HG03457 (cell line): ENCODE data around the gene ZC2HC1C.
"Not testable (repeated sequence)": the region's sequence is repeated elsewhere in the genome, so short reads cannot be mapped to it uniquely, and the experiment has no call there.

ENCODE experiments used
- ATAC-seq: cut with Tn5 transposase; IDR thresholded peaks from one replicate; pipeline ENCODE4 v1.9.1; 2021; ENCODE audit warnings: moderate number of reproducible peaks; ENCODE audit not compliant: unreplicated experiment

The ZC2HC1C gene

DNA sequence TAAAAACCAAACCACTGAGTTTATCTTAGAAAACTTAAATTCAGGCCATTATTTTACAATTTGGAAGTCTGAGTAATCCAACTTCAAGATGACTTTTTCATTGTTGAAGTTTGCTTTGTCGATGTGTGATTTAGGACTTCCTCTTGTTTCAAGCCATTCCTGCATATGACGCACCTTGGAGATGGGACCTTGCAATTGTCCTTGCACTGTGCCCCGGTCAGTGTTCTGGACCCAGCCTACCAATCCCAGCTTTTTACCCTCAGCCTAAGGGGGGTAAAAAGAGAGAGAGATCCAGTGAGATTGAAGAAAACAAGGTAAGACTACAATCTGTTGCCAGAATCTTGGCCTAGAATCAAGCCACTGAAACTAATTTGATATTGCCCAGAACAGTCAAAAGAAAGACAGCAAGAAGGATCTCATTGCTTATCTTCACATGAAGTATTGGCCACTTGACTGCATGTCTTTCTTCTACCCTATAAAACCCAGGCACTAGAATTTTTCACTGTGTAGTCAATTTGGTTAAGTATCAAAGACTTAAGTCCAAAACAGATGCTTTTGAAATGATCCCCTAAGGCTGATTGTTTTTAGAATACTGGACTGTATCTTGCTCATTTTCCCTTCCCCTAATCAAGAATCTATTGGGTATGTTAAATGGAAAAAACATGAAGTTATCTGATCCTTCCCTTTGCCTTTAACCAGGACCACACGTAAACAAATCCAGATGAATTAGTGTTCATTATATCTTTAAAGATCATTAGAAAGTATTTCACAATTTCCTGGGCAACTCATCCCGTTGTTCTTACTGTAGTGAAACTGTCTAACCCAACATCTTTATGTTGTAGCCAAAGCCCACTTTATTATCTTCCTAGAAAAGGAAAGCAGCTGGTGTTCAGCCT is 15.8 kb upstream of the ZC2HC1C start:
- no peak for ATAC-seq

DNA sequence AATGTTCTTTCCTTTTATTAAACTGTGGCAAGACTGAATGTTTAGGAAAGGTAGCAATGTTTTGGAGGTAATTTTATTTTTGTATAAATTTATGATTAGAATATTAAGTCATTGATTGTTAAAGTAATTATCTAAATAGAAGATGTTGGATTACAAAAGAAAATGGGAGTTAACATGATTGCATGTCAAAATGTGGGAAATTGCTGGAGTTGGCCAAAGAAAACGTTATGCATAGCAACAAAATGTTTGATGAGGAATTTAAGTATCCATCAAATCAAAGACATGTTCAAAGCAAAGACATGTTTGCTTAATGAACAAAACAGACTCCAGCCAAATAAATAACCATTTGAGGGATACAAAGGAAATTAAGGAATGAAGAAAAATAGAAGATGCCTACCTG is 15.0 kb upstream of the ZC2HC1C start:
- ATAC-seq: no peak

DNA sequence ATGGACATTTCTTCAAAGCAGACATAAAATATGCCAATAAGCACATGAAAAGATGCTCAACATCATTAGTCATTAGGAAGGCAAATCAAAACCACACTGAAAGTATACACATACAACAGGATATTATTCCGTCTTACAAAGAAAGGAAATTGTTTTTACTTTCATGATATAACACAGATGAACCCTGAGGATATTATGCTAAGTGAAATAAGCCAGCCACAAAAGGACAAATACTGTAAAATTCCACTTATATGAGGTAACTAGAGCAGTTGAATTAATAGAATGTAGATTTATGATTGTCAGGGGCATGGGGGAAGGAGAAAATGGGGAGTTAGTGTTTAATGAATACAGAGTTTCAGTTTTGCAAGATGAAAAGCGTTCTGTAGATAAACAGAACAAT is 9.8 kb upstream of the ZC2HC1C start:
- ATAC-seq: no peak

DNA sequence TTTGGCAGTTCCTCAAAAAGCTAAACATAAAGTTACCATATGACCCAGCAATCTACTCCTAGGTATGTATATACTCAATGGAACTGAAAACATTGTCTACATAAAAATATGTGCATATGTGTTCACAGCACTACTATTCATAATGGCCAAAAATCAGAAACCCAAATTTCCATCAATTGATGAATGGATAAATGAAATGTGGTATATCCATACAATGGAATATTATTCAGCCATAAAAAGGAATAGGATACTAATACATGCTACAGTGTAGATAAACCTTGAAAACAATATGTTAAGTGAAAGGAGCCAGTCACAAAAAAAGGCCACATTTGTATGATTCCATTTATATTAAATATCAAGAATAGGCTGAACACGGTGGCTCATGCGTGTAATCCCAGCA is 9.0 kb upstream of the ZC2HC1C start:
- no peak for ATAC-seq

DNA sequence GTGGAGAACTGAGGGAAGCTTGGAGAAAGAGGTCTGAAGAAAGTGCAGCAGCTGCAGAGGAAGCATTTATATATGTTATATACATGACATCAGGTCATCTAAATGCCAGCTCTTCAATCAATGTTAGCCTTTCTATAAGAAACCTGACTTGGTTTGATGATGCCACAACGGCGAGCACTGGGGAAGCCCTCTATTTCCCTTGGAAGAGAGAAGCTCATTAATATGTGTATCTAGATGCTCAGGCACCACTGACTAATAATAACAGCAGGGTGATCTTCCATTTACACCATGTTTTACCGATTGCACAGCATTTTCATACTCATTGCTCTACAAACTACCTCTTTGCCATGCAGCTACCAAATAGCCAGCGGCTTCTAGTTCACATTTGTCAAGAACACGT is 6.4 kb upstream of the ZC2HC1C start:
- ATAC-seq: no peak

DNA sequence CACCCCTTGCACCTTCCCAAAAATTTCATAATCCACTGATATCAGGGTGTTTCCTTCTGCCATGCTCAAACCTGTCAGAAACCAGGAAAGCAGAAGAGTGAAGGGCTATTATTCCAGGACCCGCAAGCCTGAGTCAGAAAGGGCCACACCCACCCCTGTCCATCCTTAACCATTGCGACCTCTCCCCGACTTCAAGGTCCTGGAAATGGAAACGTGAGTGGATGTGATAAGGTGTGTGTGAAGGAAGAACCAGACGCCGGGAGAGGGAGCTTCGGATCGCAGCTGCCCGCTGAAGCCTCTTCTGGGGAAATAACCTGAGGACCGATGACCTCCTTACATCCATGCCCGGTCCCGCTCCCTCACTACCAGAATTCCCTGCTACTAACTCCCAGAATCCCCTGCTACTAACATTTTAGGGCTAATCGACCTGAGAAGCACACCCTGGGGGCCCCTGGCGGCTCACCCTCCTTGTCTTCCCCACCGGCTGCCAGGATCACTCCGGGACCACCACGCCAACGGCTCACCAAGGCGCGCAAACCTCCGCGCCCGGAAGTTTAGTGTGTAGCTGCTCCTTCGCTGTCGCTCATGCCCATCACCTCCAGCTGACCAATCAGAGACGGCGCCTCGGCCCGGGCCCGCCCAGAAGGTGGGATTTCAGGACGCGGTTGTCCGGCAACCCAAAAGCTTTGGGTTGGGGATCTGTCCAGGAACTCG is 5.8 kb upstream of the ZC2HC1C start, which contains the start of gene ACYP1:
ACYP1 (minus strand) TSS at position 534 of the 714 bp plus-strand sequence; CDS start at position 63, 471 bp downstream.
- peak; percentile 91 for ATAC-seq

DNA sequence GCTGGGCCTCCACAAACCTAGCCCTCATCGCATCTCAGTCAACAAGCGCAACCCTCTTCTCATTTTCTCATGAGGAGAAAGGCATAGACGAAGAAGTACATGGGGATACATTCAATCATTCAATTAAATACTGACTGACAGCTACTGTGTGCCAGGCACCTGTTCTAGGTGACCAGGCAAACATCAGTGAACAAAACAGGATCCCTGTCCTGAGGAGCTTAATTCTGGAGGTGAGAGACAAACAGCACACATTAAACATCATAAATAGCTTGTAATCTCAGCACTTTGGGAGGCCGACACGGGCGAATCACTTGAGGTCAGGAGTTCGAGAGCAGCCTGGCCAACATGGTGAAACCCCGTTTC is 5.3 kb upstream of the ZC2HC1C start:
- peak; percentile 6 for ATAC-seq

DNA sequence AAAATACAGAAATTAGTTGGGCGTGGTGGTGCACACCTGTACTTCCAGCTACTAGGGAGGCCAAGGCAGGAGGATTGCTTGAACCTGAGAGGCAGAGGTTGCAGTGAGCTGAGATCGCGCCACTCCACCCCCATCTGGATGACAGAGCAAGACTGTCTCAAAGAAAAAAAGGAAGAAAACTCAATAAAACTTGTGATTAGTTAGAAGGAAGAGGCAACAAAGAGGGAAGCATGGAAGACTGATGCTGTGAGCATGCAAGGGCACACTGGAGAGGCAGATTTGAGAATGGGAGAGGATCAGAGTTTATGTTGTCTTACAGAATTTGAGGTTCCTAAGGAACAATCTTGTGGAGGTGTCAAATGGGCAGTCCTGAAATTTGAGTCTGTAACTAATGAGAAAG is 2.8 kb upstream of the ZC2HC1C start:
- no peak for ATAC-seq

DNA sequence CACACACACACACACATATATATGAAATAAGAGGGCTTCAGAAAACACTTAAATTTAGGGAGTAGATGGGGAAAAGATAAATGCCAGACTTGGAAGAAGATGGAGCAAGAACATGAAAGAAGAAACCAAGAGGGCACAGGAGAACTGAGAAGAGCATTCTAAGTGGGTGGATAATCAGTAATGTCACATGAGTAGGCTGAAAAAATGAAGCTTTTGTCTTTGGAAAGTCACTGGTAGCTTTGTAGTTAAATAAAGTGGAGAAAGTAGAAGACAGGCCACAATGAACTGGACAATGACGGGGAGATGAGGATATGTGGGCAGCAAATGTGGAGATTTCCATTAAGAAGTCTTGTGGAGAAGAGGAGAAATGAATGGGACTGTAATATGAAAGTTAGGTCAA is 2.2 kb upstream of the ZC2HC1C start:
- ATAC-seq: no peak

DNA sequence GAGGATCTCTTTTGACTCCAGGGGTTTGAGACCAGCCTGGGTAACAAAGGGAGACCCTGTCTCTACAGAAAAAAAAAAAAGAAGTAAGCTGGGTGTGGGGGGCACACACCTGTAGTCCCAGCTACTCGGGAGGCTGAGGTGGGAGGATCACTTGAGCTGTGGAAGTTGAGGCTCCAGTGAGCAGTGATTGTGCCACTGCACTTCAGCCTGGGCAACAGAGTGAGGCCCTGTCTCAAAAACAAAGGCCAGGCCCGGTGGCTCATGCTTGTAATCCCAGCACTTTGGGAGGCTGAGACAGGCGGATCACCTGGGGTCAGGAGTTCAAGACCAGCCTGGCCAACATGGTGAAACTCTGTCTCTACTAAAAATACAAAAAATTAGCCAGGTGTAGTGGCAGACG is 1.7 kb upstream of the ZC2HC1C start:
- not testable (repeated sequence) for ATAC-seq

DNA sequence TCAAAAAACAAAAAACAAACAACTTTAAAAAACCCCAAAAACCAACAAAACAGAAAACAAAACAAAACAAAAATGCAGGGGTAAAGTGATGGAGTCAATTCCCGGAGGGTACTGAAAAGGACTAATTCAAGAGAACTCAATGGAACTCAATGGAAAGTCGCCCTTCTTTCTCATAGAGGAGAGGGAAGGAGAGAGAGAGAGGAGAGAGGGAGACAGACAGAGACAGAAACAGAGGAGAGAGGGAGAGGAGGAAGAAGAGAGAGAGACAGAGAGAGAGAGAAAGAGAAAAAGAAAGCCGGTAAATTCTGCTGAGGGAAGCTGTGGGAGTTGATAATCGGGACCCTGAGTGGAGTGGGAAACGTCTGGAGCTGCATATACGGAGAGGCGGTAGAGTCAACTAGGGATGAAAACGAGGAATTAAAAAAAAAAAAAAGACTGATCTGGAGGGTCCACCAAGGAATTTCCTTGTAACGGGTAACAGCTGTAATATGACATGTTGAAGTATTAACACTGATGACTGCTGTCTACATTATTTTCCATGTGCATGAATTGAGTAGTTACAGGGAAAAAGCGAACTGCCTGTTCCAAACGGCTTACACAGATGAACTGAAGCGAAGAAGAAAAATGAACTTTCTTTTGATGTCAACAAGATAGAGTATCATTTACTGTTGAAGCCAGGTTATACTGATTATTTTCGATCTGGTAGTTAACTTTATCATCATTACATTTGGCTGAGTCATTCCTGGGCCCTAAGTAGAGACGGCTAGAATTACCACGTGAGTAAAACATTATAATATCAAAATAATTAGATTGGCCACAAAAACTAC is 934 bp upstream of the ZC2HC1C start:
- ATAC-seq: no peak

DNA sequence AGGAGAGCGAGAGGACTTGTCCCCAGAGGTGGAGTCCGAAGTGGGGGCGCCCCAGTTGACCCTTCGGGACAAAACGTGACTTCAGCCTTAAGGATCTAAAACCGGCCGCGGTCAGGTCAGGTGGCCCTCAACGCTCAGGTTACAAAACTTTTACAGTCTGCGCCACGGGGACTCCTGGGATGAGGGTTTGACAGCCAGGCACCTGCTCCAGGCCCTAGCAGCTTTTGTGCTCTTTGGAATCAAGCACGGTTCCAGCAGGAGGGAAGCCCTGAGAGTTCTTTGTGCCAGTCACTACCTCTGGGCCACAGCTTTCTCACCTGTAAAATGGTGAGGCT is 337 bp downstream of the ZC2HC1C start:
- ATAC-seq: no peak

DNA sequence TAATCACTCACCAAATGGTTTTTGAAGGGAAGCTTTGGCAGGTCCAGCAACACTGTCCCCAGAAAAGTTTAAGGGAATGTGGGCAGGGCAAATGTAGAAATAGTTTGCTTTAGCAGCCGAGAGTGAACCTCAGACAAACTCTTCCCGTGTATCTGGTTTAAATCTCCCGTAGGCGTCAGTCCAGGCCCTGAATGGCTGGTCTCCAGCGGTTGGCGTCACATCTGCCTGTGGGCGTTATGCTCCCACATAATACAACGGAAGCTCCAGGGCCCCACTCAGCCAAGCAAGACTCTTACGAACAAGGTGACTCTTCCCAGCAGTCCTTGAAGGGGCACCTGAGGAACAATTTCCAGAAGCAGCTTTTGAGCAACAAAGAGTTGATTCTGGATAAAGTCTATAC is 942 bp downstream of the ZC2HC1C start:
- ATAC-seq: no peak

DNA sequence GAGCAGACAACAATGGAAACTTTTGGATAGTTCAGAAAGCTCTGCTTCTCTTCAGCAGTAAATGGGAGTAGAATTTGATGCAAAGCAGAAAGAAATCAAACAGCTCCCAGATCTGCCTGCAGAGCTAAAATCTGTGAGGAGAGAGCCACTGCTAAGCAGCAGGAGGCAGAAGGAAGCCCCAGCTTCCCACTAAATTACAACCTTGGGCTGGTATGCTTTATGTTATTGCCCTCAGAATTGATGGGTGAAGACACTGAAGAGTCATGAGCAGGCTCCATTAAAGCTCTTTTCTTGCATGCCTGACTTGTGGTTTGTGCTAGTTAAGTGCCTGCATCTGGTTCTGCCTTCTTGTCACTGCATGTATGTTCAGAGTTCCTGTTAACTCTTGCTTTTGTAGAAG is 8.4 kb downstream of the ZC2HC1C start:
- no peak for ATAC-seq

DNA sequence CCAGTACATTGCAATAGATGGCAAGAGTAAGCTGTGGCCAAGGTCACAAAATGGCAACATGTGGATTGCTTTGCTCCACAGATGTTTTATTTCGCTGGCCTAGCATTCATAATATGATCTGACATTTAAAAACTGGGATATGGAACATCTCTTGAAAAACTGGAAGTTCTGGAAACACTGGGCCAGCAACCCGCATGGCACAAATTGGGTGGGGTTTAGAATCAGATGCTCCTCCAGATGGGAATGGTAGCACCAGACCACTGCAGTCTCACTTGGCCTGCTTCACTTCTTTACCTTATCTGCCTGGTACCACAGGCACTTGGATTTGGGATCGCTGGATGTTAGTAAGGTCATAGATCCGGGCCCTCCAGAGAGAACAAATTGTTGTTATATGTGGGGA is 10.1 kb downstream of the ZC2HC1C start:
- no peak for ATAC-seq

DNA sequence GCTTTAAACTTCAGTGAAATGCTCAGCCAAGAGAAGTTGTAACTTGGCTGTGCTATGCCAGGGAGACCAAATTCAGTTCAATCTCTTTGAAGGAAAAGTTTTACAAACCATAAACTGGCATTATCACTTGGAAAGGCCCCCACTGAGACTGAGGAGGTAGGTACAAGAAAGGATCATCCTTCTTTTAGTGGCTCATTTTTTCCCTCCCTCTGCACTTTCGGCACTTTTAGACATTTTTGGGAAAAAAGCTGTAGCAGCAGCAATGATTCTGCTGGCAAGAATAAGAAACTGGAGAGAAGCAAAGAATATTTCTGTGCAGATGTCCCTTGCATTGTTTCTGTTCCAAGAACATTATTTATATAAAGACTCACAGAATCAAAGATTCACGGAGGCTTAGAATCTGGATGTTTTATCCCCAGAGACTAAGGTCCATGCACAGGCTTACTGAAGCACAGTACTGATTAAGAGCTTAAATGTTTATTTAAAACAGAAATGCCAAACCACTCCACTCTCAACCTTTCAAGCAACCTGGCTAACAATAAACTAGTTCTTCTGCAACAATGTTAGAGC is 12.3 kb downstream of the ZC2HC1C start:
- ATAC-seq: no peak

DNA sequence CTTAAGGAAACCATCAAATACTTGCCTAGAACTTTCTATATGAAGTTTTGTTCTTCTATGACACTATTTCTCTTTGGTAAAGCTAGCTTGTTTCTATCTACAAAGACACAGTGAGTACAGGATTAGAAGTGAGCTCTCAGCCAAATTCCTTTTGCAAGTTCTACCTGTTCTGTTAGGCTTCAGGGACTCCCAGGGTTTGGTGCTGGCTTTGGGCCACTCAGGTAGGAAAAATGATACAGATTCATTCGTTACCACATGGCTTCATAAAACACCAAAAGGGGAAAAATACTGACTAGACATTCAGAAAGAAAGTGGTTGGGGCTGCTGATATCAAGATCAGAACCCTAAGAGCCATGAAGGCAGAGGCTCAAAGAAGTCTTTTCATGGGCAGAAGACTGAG is 13.8 kb downstream of the ZC2HC1C start:
- no peak for ATAC-seq

DNA sequence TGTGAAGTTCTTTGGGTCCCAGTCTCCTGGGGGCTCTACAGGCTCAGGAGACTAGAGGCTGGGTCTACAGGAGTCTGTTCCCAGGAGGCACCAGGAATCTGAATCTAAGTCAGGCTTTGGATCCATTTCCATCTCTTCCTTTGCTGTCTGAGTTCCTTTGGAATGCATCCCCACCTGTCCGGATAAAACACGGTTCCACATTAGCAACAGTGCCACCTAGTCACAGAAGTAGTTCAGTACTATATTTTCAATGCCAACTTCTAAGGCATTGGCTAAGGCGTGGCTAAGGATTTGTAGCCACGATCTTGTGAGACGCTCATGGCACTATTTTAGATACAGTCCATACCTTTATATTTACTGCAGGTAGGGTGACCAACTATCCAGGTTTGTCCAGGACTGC is 15.1 kb downstream of the ZC2HC1C start:
- no peak for ATAC-seq

DNA sequence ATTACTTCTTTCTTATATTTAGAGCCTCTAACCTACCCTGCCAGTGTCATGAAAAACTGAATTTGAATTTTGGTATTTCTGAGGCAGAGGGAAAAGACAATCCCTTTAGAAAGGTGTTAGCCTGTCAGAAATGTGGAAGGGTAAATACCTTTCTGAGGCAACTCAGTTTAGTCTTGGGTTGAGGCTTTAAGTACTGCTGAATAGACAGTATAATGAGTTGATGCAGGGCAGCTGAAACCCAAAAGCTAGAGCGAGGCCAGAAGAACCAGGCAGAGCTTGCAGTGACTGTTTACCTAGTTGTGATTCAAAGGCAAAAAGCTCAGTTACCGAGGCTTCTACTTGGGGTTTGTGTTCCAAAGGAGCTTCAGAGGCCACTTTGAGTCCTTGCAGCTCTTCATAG is 18.7 kb downstream of the ZC2HC1C start:
- ATAC-seq: no peak

DNA sequence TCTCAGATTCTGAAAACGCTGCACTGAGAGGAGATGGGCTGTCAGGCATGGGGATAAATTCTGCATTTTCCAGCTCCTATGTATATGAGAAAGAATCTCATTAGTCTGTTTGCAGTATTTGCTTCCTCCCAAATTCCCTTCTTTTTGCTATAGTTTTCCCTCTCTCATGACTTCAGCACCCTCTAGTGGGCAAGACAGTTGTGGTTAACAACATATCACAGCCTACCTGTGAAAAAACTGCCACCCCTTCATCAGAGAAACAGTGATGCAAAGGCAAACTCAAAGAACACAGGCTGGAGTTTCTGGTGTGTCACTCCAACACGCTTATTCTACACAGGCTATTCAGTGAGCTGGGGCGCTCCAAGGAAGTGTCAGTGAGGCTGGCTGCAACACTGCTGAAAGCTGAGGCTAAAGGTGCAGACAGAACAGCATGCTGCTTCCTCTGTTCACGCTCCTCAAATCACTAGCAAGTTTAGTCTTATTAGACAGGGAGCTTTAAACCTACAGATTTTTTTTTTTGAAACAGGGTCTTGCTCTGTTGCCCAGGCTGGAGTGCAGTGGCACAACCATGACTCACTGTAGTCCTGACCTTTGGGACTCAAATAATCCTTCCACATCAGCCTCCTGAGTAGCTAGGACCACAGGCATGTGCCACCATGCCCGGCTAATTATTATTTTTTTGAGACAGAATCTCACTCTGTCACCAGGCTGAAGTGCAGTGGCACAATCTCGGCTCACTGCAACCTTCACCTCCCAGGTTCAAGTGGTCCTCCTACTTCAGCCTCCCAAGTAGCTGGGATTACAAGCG is 19.3 kb downstream of the ZC2HC1C start:
- ATAC-seq: no peak
